Mesothelial cell of epicardium (in vitro differentiated cells): Measurements from ENCODE around the gene FOXL1. TPM values are rescaled to one million over a fixed set of nuclear protein-coding genes. Genes with fewer than 3 reads are reported as not detected.
A peak's percentile ranks its signal among the peaks of the same experiment; 100 is the strongest.

Experiments used
- DNase-seq, 2 experiments: peaks; one replicate each; pipeline ENCODE4 v3.0.0; 2021; ENCODE audit warnings: low spot score in 2 of 2; ENCODE audit not compliant: unreplicated experiment in 2 of 2
- H3K27ac Mint-ChIP-seq: 2 replicates; pipeline ENCODE4 v1.8.0; 2021; ENCODE audit warnings: mixed read lengths
- H3K27me3 Mint-ChIP-seq: 2 replicates; pipeline ENCODE4 v1.8.0; 2021; ENCODE audit warnings: low read depth, mixed read lengths
- H3K36me3 Mint-ChIP-seq: 2 replicates; pipeline ENCODE4 v1.8.0; 2021; ENCODE audit warnings: mixed read lengths
- H3K4me1 Mint-ChIP-seq: 2 replicates; pipeline ENCODE4 v1.8.0; 2021; ENCODE audit warnings: mixed read lengths
- H3K4me3 Mint-ChIP-seq: 2 replicates; pipeline ENCODE4 v1.8.0; 2021; ENCODE audit warnings: mild to moderate bottlenecking, moderate library complexity, mixed read lengths
- H3K9me3 Mint-ChIP-seq: 2 replicates; pipeline ENCODE4 v1.8.0; 2021; ENCODE audit warnings: mixed read lengths
- total RNA-seq: library from RNA; stranded (reverse); gene quantifications from 3 replicates; pipeline ENCODE4 v1.2.1, GENCODE V29; 2021
- TF ChIP-seq, protein P1 (sequence below): fragments of 200-600 bp; sonication (generic); IDR thresholded peaks from one replicate; pipeline ENCODE4 v1.5.0; 2021; ENCODE audit warnings: antibody characterized with exemption; ENCODE audit not compliant: unreplicated experiment

FOXL1 gene
- total RNA-seq, 1 donor from 2014 or later, result 2.5 TPM

DNA sequence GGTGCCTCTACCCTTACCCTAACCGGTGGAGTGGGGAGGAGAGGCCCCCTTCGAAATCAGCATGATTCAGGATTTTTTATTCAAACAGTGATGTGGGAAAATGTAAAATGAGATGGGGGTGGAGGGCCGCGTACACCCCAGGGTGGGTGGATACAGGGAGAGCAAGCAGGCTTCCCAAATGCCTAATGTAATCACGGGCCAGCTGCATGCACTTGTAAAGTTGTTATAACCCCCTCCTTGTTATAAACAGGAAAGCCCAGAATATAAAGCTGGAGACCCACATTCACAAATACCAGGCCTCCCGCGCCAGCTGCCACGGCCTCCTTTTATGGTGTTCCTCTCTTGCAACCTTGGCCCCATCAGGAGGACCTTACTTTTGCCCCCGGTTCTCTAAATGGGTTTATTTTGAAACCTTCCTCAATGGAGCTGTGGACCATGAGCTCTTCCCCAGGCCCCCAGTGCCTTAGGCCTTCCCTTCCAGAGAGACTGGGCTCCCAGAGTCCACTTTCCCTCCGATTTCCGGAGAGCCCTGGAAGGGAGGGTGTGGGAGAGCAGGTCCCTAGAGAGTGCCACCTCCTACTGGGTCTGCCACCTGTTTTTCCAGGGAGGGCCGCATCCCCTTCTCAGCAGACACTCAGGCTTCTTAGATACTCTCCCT lies 906 bp upstream of the FOXL1 start:
- DNase-seq, result no peak
- Mint-ChIP-seq H3K27ac (peak overlapping the region; percentile 77), H3K4me1 (peaks cover 53% of the 10 kb centered on the region), H3K9me3 (no peaks in the 10 kb centered on the region), H3K36me3 (no peaks in the 10 kb centered on the region), H3K4me3 (peak overlapping the region; percentile 84), H3K27me3 (peaks cover 81% of the 10 kb centered on the region)
- TF ChIP-seq, protein P1, sequence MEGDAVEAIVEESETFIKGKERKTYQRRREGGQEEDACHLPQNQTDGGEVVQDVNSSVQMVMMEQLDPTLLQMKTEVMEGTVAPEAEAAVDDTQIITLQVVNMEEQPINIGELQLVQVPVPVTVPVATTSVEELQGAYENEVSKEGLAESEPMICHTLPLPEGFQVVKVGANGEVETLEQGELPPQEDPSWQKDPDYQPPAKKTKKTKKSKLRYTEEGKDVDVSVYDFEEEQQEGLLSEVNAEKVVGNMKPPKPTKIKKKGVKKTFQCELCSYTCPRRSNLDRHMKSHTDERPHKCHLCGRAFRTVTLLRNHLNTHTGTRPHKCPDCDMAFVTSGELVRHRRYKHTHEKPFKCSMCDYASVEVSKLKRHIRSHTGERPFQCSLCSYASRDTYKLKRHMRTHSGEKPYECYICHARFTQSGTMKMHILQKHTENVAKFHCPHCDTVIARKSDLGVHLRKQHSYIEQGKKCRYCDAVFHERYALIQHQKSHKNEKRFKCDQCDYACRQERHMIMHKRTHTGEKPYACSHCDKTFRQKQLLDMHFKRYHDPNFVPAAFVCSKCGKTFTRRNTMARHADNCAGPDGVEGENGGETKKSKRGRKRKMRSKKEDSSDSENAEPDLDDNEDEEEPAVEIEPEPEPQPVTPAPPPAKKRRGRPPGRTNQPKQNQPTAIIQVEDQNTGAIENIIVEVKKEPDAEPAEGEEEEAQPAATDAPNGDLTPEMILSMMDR, result no peak

DNA sequence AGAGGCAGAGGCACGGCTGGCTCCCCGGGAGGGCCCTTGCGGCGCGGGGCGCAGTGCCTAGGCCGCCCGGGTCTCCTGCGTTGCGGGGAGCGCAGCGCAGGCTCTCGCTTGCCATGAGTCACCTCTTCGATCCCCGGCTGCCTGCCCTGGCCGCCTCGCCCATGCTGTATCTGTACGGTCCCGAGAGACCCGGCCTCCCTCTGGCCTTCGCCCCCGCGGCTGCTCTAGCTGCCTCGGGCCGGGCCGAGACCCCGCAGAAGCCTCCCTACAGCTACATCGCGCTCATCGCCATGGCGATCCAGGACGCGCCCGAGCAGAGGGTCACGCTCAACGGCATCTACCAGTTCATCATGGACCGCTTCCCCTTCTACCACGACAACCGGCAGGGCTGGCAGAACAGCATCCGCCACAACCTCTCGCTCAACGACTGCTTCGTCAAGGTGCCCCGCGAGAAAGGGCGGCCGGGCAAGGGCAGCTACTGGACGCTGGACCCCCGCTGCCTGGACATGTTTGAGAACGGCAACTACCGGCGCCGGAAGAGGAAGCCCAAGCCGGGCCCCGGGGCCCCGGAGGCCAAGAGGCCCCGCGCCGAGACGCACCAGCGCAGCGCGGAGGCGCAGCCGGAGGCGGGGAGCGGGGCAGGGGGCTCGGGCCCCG lies 390 bp downstream of the FOXL1 start:
- Mint-ChIP-seq H3K4me3 (peak overlapping the region; percentile 84), H3K9me3 (no peaks in the 10 kb centered on the region), H3K27ac (no peak overlapping the region), H3K36me3 (no peaks in the 10 kb centered on the region), H3K4me1 (peaks cover 45% of the 10 kb centered on the region), H3K27me3 (peaks cover 78% of the 10 kb centered on the region)
- TF ChIP-seq, protein P1, result no peak
- no peak for DNase-seq

DNA sequence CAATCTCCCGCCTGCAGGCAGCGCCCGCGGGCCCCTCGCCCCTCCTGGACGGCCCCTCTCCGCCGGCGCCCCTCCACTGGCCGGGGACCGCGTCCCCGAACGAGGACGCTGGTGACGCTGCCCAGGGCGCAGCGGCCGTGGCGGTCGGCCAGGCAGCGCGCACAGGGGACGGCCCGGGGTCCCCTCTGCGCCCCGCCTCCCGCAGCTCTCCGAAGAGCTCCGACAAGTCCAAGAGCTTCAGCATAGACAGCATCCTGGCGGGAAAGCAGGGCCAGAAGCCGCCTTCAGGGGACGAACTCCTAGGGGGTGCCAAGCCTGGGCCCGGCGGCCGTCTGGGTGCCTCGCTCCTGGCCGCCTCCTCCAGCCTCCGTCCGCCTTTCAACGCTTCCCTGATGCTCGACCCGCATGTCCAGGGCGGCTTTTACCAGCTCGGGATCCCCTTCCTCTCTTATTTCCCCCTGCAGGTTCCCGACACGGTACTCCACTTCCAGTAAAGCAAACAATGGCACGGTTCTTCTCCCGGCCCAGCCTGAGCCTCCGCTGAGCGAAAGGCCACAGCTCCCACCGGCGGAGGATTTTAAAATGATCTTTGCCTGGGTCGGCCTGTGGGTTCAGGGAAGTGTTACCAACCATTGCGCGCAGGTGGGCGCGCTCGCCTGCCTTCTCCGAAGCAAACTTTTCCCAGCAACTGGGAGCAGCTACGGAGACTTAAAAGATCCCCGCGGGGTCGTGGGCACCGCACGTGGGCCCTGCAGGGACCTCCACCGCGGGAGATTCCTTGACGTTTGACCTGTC lies 1.1 kb downstream of the FOXL1 start:
- Mint-ChIP-seq H3K4me1 (peaks cover 44% of the 10 kb centered on the region), H3K9me3 (no peaks in the 10 kb centered on the region), H3K27ac (peak overlapping the region; percentile 54), H3K4me3 (peak overlapping the region; percentile 73), H3K36me3 (no peaks in the 10 kb centered on the region), H3K27me3 (peaks cover 75% of the 10 kb centered on the region)
- TF ChIP-seq, protein P1, result no peak
- DNase-seq, result no peak

DNA sequence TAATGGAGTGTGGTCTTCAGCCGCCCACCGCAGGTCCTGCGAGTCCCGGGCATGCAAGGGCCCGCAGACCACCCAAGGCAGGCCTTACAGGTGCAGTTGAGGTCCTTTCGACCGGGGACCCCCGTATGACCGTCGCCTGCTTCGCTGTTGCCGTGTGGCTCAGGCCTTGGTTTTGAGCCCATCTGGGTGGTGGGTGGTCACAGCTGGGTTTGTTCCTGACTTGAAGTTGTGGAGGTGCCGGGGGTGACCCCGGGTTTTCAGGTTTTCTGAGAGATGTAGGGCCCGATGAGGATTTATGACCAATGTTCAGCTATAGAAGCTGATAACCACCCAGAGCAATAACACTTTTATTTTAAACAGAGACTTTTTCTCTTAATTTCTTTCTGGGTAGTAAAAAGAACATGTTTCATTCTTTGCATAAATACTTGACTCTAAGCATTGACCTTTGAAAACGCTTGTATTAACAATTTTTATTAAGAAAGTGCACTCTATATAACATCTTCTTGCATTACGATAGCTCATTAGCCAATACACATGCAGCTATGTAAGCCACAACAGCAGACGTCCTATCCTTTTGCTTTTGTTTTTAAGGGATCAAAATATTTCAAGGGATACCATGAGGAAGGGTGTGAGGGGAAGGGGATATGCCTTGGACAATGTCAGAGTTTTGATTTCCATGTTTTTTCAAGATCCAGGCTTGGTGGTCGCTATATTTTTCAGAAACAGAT lies 1.9 kb downstream of the FOXL1 start:
- TF ChIP-seq, protein P1, result no peak
- H3K4me1 Mint-ChIP-seq, result peaks cover 44% of the 10 kb centered on the region
- H3K27ac Mint-ChIP-seq, result no peak overlapping the region

DNA sequence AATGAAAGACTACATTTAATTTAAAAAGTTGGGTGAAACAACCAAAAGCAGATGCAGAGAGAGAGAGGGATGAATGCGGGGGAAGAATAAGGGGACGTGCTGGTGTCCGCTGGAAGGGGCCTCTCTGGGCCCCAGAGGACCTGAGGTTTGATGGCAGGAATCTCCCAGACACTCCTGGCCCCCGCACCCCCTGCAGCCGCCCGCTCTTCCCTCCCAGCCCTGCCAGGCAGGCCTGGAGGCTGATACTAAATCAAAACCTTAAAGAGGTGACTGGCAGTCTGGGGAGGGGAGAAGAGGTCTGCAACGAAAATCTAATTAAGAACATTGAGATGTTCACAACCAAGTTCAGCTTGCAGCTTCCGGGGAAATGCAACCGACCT lies 2.4 kb downstream of the FOXL1 start:
- no peak overlapping the region for H3K27ac Mint-ChIP-seq
- no peak for DNase-seq
- no peak overlapping the region for H3K4me3 Mint-ChIP-seq
- TF ChIP-seq, protein P1, result no peak
- H3K4me1 Mint-ChIP-seq, result peaks cover 40% of the 10 kb centered on the region
- no peaks in the 10 kb centered on the region for H3K9me3 Mint-ChIP-seq
- H3K36me3 Mint-ChIP-seq, result no peaks in the 10 kb centered on the region
- H3K27me3 Mint-ChIP-seq, result peaks cover 71% of the 10 kb centered on the region

More for the DNA sequence above, 1.9 kb downstream of the FOXL1 start:
- no peak for DNase-seq
- peaks cover 72% of the 10 kb centered on the region for H3K27me3 Mint-ChIP-seq
- H3K36me3 Mint-ChIP-seq, result no peaks in the 10 kb centered on the region
- peak overlapping the region; percentile 73 for H3K4me3 Mint-ChIP-seq
- H3K9me3 Mint-ChIP-seq, result no peaks in the 10 kb centered on the region
